Body of pancreas (tissue), 4 donors: ENCODE results near the gene FBXL7. TPM values are rescaled to one million over a fixed set of nuclear protein-coding genes. Genes with fewer than 3 reads are reported as not detected.

Source experiments
- ATAC-seq: fragments of 150-250 bp; one replicate; pipeline ENCODE4 v1.9.1; 2016
- DNase-seq, 4 donors: peaks; one replicate each; pipeline ENCODE4 v3.0.0-alpha.2; 2019
- H3K27ac ChIP-seq, 4 donors: fragments of 200-600 bp; sonication (generic); 1 replicate in 3 of 4; 2 replicates in 1 of 4; pipeline versions ENCODE4 v1.5.1 to v1.6.1; 2016 to 2019; ENCODE audit warnings: mild to moderate bottlenecking in 1 of 4, mixed read lengths in 1 of 4, moderate library complexity in 1 of 4
- H3K27me3 ChIP-seq, 2 donors: fragments of 200-600 bp; sonication (generic); one replicate each; pipeline ENCODE4 v1.6.0; 2016; ENCODE audit warnings: mild to moderate bottlenecking in 1 of 2
- H3K36me3 ChIP-seq, 2 donors: fragments of 200-600 bp; sonication (generic); replicated peaks in 1 of 2; 2 replicates each; pipeline ENCODE4 v1.5.1; 2016; ENCODE audit warnings: low read depth in 2 of 2; ENCODE audit not compliant: insufficient read depth in 1 of 2
- H3K4me1 ChIP-seq: fragments of 200-600 bp; sonication (generic); one replicate; pipeline ENCODE4 v1.6.0; 2016
- H3K4me3 ChIP-seq, 2 donors: fragments of 200-600 bp; sonication (generic); 1 replicate in 1 of 2; 2 replicates in 1 of 2; pipeline ENCODE4 v1.5.1; 2016 to 2019
- H3K9me3 ChIP-seq, 3 donors: fragments of 200-600 bp; sonication (generic); 1 replicate in 2 of 3; 2 replicates in 1 of 3; pipeline ENCODE4 v1.5.1; 2016
- POLR2A ChIP-seq, 3 donors: fragments of 450-650 bp; IDR thresholded peaks; one replicate each; pipeline ENCODE4 v1.6.1; 2016; ENCODE audit warnings: antibody characterized with exemption in 3 of 3, mild to moderate bottlenecking in 2 of 3
- WGBS, 2 donors: methylation state at CpG; one replicate each; pipeline ENCODE4 v1.1.5; 2017; 5-methylcytosine and 5-hydroxymethylcytosine counted together
- intact Hi-C: fragments of 100-400 bp; cut with DNase I; formaldehyde crosslinking; loops from one replicate; pipeline ENCODE4 v1.15.1; 2023
- total RNA-seq, 2 donors: library from RNA; depleted of rRNA; stranded (reverse); fragments of >200 nt; gene quantifications; one replicate each; pipeline ENCODE4 v1.1.0, GENCODE V29; 2016
- TF ChIP-seq, protein P1 (sequence below), 7 experiments: fragments of 450-650 bp in 4 of 7; fragments of 200-600 bp in 3 of 7; sonication (generic) in 3 of 7; IDR thresholded peaks; one replicate each; pipeline ENCODE4 v1.5.1; 2016 to 2019; ENCODE audit warnings: antibody characterized with exemption in 7 of 7

The FBXL7 gene
- 1 to 10 TPM; 3.1 to 4.0 TPM for total RNA-seq

DNA sequence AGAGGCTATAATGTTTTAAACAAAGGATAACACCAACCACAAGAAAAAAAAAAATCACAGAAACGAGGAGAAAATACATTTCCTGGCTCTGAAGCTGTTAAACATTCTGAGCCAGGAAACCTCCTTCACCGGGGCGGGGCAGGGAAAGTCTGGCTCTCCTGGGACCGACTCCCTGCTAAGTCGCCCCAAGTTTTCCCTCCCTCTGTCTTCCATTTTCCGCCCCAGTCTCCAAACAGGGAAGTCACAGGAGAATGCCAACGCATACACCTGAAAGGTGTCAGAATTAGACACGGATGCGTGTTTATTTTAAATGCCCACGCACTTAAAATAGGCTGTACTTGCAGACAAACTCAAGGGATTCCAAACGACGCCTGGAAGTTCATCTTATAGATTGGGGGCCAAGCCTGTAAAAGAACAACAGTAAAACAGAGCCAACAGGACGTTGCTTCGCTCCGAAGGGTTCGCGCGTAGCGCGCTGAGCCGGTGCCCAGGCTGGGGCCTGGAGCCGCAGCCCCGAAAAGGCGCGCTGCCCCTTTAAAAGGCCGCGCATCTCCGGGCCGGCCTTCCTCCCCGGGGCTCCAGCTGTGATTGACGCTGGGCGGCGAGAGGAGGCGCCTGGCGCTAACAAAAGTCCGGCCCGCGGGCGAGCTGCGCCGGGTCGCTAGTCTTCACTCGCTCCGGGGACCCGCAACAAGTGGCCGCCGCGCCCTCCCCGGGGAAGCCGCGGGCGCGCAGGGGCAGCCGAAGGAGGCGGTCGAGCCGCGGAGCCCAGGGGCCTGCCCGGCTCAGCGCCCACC is at the start of gene FBXL7:
Gene FBXL7, plus strand, starts transcription at position 653 of the 797 bp plus-strand sequence.
- ATAC-seq: peak; percentile 57
- Histone ChIP-seq H3K4me3 (peak within 1 kb of the TSS in 1 of 2 donors; percentile 8), H3K4me1 (peaks cover 9% of the 10 kb centered on the region), H3K27ac (peak within 1 kb of the TSS in 2 of 4 donors; percentile 36 to 38), H3K9me3 (no peaks in the 10 kb centered on the region), H3K27me3 (peaks cover 0 to 4% of the 10 kb centered on the region in 2 donors), H3K36me3 (no peaks in the 10 kb centered on the region)
- DNase-seq: peak; percentile 17 to 35 (median 22)
- TF ChIP-seq POLR2A (IDR thresholded peaks at IDR 0.05): peak in 1 of 3 donors; percentile 16
- TF ChIP-seq, protein P1, sequence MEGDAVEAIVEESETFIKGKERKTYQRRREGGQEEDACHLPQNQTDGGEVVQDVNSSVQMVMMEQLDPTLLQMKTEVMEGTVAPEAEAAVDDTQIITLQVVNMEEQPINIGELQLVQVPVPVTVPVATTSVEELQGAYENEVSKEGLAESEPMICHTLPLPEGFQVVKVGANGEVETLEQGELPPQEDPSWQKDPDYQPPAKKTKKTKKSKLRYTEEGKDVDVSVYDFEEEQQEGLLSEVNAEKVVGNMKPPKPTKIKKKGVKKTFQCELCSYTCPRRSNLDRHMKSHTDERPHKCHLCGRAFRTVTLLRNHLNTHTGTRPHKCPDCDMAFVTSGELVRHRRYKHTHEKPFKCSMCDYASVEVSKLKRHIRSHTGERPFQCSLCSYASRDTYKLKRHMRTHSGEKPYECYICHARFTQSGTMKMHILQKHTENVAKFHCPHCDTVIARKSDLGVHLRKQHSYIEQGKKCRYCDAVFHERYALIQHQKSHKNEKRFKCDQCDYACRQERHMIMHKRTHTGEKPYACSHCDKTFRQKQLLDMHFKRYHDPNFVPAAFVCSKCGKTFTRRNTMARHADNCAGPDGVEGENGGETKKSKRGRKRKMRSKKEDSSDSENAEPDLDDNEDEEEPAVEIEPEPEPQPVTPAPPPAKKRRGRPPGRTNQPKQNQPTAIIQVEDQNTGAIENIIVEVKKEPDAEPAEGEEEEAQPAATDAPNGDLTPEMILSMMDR (IDR thresholded peaks at IDR 0.05): no peak
- intact Hi-C loops: no loop called here
- WGBS, 2 donors: 0 to 1% methylated on average over 21 to 59 of the region's 60 CpGs

DNA sequence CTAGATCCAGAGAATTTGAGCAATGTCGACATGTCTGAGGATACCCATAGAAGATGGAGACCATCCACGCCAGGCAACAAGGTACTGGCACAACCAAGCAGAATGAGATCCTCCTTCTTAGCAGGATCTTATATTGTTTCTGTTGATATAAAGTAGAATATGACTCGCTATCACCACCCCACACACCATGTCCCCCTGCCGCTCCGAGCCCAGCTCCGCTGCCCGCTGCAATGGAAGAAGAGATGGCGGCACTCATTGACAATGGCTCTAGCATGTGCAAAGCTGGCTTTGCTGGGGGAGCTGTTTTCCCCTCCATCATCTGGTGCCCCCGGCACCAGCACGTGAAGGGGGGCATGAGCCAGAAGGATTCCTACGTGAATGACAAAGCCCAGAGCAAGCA is 49.5 kb upstream of the FBXL7 start:
- DNase-seq: no peak
- H3K4me3 ChIP-seq: no peak overlapping the region

DNA sequence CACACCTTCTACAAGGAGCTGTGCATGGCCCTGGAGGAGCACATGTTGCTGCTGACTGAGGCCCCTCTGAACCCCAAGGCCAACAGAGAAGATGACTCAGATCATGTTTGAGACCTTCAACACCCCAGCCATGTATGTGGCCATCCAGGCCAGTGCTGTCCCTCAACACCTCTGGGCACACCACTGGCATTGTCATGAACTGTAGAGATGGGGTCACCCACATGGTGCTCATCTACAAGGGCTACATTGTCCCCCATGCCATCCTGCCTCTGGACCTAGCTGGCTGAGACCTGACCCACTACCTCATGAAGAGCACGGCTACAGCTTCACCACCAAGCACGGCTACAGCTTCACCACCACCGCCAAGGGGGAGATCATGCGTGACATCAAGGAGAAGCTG is 49.0 kb upstream of the FBXL7 start:
- WGBS, 2 donors: 80 to 93% methylated on average over 1 to 4 of the region's 4 CpGs
- no peak for ATAC-seq
- no peak for TF ChIP-seq POLR2A (IDR thresholded peaks at IDR 0.05)
- TF ChIP-seq, protein P1 (IDR thresholded peaks at IDR 0.05): no peak

More for the DNA sequence above, 49.5 kb upstream of the FBXL7 start:
- 73 to 84% methylated on average over 4 to 11 of the region's 11 CpGs for WGBS, 2 donors
- H3K36me3 ChIP-seq: no peaks in the 10 kb centered on the region
- no peak for TF ChIP-seq POLR2A (IDR thresholded peaks at IDR 0.05)
- TF ChIP-seq, protein P1 (IDR thresholded peaks at IDR 0.05): no peak
- intact Hi-C loops: no loop called here
- H3K27ac ChIP-seq: no peak overlapping the region
- no peaks in the 10 kb centered on the region for H3K4me1 ChIP-seq
- ATAC-seq: no peak
- H3K9me3 ChIP-seq: no peaks in the 10 kb centered on the region
- H3K27me3 ChIP-seq: no peaks in the 10 kb centered on the region

DNA sequence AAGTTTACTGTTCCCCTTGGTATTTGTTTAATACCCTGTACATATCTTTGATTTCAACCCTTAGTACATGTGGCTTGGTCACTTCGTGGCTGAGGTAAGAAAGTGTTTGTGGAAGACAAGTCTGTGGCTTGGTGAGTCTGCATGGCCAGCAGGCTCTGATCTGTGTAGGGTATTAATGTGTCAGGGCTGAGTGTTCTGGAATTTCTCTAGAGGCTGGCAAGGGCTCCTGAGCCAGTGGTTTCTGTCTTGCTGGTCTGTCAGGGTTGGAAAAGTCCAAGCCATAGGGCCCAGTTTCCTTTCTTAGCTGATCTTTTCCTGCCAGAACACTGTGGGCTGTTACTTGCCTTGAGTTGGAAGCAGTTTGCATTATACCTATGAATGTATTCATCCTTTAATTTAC is 48.0 kb upstream of the FBXL7 start:
- DNase-seq (no peak), ATAC-seq (no peak)
- Histone ChIP-seq H3K36me3 (no peaks in the 10 kb centered on the region), H3K9me3 (no peaks in the 10 kb centered on the region), H3K27me3 (no peaks in the 10 kb centered on the region), H3K27ac (no peak overlapping the region), H3K4me1 (no peaks in the 10 kb centered on the region), H3K4me3 (no peak overlapping the region)
- WGBS, 2 donors: 6 to 15% methylated on average over 1 of the region's 1 CpG
- no peak for TF ChIP-seq POLR2A (IDR thresholded peaks at IDR 0.05)
- TF ChIP-seq, protein P1 (IDR thresholded peaks at IDR 0.05): no peak
- intact Hi-C loops: no loop called here

More for the DNA sequence above, 49.0 kb upstream of the FBXL7 start:
- DNase-seq: no peak
- no peaks in the 10 kb centered on the region for H3K4me1 ChIP-seq
- intact Hi-C loops: no loop called here
- H3K27ac ChIP-seq: no peak overlapping the region
- no peaks in the 10 kb centered on the region for H3K9me3 ChIP-seq
- no peaks in the 10 kb centered on the region for H3K27me3 ChIP-seq
- no peaks in the 10 kb centered on the region for H3K36me3 ChIP-seq
- no peak overlapping the region for H3K4me3 ChIP-seq

DNA sequence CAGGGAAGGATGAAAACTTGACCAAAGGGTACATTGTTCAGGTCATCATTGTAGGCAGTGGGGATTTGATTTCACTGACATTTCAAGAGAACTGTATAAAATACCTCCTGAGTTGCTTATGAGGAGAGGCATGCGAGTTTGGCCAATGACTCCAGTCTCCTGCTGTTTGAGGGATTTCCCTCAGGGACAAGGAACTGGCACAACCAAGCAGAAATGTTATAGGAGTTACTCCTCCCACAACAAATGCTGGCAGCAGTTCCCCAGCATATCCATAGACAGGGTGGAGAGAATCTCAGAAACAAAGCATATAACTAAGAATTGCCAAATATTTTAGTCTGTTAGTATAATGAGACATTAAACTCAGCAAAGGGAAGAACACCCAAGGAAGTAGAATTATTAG is 47.2 kb upstream of the FBXL7 start:
- TF ChIP-seq POLR2A (IDR thresholded peaks at IDR 0.05): no peak
- TF ChIP-seq, protein P1 (IDR thresholded peaks at IDR 0.05): no peak
- Histone ChIP-seq H3K36me3 (no peaks in the 10 kb centered on the region), H3K9me3 (no peaks in the 10 kb centered on the region), H3K27me3 (no peaks in the 10 kb centered on the region), H3K4me1 (no peaks in the 10 kb centered on the region), H3K27ac (no peak overlapping the region), H3K4me3 (no peak overlapping the region)
- WGBS, 2 donors: 43 to 57% methylated on average over 1 of the region's 1 CpG
- ATAC-seq: no peak
- DNase-seq: no peak
- intact Hi-C loops: no loop called here
